ENCODE measurements around the gene DSCAML1.

GRCh38 chr11:117518455-117518854 is 278.6 kb downstream of the DSCAML1 start:
- TF ChIP-seq EZH2 (IDR thresholded peaks at IDR 0.05; ENCODE audit: borderline replicate concordance, low read length) = no peak
- no peak for TF ChIP-seq CTCF (IDR thresholded peaks at IDR 0.05; ENCODE audit: low read length)

Measured in OCI-LY1 (cell line).